T-helper 2 cell treated with Interferon-gamma antibody and Interleukin-4, amounts not matched to agents 100 ng/mL and 5 ng/mL, for 36 hours (primary cell): ENCODE results near the gene DIPK1B. TPM values are rescaled to one million over a fixed set of nuclear protein-coding genes. Genes with fewer than 3 reads are reported as not detected.

Source experiments
- intact Hi-C: fragments of 100-400 bp; cut with micrococcal nuclease; formaldehyde crosslinking; loops from one replicate; pipeline ENCODE4 v1.15.1; 2023
- total RNA-seq: library from RNA; stranded (reverse); gene quantifications from 2 replicates; pipeline ENCODE4 v1.2.3, GENCODE V29; 2022

DIPK1B gene
- total RNA-seq, 1 donor from 2014 or later, result 1.3 TPM

DNA sequence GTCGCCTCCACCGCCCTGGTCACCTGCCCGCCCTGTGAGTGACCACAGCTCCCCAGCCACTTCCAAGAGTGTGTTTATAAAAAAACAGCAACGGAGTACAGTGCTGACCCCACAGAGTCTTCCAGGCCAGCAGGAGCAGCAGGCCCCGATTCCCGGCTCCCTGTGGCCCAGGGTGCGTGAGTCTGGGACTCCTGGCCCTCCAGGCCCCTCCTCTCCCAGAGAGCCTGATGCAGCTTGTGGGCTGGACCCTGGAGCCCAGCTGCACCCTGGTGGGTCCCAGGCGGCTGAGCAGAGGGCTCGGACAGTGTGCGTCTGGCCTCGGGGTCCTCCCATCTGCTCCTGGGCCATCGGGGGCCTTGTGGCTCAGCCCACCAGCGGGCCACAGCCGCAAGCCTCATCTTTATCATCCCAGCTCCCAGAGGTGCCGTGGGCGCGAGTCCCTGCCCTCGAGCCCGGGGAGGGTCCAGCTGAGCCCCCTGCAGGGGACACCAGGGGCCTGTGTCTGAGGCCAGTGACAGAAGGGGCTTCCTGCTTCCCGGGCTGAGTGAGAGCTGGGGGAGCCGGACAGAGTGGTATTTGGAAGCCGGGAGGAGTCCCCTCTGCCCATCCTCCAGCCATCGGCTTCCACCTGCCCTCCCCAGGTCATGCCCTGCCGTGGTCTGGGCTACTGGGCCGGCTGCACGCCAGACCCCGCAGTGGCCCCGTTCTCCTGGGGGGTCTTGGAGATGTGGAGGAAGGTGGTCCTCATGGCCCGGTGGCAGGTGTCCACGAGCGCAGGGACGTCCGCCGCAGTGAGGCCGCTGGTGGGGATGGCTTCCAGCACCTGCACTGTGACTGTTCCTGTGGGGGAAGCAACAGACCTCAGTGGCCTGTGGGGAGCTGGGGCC, 39.0 kb upstream of the DIPK1B start:
- intact Hi-C loops, result no loop called here

DNA sequence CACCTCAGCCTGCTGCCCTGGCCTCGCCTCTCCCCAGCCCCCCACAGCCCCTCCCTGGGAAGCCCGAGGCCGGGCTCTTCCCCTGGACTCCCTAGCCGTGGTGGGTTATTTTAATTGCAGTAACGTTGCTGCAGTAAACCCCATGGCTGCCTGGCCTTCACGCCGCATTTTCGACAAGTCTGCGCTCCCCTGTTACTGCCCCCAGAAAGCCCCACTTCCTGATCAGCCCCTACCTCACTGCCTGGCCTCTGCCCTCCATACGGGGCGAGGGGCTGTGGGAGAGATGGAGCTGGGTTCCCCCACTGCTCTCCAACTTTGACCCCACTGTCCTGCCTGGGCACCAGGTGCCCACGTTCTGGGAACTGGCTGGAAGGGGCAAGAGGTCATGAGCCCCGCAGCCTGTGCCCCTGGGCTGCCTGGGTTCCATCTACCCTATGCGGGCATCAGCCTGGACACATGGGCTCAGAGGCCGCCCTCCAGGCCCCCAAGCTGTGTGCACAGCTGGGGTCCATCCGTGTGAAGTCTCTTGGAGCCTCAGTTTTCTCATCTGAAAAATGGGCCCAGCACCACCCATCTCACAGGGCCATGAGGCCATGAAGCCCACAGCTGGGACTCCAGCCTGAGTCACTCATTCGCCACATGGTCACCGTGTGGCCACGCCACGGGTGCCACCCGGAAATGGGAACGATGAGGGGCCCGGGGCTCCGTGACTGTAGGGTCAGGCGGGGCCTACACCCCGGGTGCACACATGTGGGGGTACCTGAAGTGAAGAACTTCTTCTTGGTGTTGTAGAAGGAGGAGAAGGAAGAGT, 38.2 kb upstream of the DIPK1B start:
- intact Hi-C loops, result no loop called here

DNA sequence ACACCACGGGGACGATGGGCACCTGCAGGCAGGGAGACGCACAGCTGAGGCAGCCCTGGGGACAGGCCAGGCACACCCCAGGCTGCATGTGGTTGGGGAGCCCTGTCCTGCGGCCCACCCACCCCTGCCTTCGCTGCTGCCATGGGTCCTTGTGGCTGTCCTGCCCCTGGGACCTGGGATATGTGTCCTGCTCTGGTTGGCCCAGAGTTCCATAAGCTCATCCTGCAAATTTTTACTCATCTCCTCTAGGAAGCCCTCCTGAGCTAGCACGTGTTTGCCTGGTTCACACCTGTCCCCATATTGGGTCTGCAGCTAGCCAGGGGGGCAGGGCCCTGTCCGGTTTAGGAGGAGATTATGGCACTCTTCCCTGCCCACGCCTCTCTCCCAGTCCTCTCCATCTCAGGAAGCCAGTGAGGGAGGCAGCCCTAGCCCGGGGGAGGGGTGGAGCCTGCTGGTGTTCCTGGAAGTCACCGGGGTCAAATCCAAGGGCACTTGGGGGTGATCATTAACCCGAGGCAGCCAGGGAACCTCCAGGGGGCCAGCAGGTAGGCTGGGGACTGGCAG, 37.5 kb upstream of the DIPK1B start:
- intact Hi-C loops, result no loop called here

DNA sequence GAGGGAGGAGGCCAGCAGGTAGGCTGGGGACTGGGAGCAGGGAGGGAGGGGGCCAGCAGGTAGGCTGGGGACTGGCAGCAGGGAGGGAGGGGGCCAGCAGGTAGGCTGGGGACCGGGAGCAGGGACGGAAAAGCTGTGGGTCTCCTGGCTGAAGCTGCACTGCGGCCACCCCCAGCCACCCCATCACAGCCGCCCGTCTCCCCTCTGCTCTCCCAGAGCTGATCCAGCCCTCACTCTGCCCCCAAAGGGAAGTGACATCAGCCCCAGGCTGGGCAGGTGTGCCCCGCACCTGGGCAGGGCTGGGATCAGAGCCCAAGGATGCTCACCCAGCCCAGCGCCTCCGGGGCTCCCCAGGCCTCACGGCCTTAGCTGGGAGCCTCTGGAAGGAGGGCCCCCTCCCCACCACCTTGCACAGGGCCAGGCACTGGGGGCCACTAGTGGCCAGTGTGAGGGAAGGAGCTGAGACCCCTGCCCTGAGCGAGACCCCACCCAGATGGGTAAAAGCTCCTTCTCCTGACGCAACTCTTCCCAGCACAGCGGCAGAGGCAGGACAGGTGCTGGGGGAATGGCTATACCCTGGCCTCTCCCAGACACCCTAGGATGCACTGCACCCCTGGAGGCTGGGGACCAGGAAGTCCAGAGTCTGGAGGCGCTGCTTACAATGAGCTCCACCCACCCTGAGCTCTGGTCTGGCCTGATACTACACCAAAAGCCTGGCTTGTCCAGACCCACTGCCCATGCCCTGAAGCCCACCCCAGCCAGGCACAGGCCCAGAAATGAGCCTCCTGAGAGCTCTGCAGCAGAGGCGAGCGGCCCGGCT, 36.7 kb upstream of the DIPK1B start:
- intact Hi-C loops, result no loop called here

DNA sequence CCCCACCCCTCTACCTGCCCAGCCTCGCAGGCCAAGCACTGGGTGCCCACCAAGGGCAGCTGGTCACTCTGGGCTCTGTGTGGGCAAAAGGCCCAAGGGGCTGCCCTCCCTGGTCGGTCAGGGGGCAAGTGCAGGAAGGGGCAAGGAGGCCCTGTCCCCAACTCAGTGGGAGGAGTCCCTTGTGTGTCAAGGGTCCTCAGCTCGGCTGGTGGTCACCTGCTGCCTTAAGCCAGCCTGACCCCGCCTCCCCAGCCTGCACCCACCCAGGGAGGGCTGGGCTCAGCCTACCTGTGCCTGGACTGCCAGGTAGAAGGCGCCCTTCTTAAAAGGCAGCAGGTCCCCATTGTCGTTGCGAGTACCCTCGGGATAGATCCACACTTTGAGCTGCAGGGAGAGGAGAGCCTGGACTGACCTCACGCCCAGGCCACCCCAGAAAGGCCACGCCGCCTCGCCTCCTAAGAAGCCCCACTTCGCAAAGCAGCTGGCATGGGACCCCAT, 36.0 kb upstream of the DIPK1B start:
- intact Hi-C loops, result no loop called here

DNA sequence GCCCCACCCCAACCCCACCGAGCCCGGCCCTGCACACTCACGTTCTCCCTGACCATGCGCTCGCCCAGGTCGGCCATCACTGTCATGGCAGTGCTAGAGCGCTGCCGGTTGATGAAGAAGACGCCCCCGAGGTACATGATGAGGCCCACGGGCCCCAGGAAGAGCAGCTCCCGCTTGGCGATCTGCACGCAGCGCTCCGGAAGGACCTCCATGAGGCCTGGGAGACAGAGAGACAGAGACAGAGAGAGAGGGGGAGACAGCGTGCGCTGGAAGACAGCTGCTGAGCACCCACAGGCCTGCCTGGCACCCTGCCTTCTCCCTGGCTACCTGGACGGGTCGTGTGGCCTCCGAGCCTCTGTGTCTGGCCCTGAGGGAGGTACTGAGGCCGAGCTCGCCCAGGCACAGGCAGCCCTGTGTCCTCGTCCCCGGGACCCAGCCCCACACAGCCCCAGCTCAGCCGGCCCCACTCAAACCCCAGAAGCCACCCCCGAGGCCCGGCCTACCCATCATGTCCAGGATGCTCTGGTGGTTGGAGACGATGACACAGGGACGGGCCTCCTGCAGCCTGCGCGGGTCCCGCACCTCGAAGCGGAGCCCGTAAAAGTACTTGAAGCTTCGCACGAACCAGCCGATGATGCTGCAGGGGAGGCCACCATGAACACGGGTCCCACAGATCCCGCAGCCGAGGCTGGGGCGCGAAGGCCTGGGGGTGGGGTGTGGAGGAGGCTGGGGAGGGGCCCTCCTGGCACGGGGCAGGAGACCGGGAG, 35.3 kb upstream of the DIPK1B start:
- intact Hi-C loops, result no loop called here

DNA sequence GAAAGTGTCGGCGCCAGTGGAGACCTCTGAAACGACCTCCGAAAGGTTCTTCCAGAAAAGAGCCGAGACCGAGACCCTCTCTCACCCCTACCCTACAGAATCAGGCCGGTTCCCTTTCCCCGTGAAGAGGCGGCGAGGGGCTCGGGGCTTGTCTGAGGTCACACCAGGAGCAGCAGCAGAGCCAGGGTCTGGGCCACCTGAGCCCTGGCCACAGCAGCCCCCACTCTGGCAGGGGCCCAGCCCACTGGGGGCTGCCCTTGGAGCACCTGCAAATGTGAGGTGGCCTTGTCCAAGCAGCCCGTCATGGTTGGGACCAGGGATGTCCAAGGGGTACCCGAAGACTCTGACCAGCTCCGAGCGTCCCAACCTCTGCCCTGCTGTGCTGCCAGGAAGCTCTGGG, 34.3 kb upstream of the DIPK1B start:
- intact Hi-C loops, result no loop called here

DNA sequence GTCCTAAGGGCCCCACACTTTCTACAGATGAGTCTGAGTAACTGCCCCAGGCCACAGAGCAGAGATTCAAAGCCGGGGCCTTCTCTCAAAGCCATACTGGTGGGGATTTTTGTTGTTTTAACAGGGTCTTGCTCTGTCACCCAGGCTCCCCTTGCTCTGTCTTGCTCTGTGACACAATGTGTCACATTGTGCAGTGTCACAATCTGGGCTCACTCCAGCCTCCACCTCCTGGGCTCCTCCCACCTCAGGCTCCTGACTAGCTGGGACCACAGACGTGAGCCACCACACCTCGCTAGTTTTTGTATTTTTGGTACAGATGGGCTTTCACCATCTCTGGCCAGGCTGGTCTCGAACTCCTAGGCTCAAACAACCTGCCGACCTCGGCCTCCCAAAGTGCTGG, 33.7 kb upstream of the DIPK1B start:
- intact Hi-C loops, result no loop called here

DNA sequence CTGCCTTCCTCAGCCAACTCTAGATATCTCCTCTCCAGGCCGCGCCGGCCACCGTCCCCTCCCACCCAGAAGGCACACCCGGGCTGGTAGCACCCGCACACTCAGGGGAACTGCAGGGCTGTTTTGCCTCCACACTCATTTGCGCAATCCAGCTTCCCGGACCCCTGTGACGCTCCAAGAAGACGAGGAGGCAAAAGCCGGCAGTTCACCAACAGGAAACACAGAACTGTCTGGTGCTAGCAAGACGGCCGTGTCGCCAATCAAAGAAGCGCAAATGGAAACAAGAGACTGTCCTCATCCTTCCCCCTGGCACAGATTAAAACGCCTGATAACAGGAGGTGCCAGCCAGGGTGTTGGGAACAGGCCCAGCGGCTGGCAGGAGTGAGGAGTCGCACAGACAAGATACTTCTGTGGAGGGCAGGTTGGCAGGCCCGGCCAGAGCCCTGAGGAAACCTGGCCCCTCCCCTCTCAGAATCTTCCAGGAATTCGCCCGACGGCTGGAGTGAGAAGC, 32.9 kb upstream of the DIPK1B start:
- intact Hi-C loops, result no loop called here

DNA sequence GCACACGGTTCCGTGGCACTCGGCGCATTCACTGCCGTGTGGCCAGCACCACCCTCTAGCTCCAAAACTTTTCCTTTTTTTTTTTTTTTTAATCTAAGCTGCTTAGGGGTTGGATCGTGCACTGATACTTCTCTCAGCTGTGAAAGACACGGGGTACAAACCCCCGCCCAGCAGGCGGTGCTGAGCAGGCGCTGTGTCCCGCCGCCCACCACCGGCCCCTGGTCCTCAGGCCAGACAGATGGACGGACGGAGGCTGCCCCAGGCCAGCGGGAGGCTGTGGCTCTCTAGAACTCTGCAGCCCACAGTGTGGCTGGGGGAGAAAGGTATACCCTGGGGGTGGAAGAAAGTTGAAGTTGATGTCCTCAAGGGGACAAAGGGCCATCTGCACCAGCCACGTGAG, 31.3 kb upstream of the DIPK1B start:
- intact Hi-C loops, result no loop called here

DNA sequence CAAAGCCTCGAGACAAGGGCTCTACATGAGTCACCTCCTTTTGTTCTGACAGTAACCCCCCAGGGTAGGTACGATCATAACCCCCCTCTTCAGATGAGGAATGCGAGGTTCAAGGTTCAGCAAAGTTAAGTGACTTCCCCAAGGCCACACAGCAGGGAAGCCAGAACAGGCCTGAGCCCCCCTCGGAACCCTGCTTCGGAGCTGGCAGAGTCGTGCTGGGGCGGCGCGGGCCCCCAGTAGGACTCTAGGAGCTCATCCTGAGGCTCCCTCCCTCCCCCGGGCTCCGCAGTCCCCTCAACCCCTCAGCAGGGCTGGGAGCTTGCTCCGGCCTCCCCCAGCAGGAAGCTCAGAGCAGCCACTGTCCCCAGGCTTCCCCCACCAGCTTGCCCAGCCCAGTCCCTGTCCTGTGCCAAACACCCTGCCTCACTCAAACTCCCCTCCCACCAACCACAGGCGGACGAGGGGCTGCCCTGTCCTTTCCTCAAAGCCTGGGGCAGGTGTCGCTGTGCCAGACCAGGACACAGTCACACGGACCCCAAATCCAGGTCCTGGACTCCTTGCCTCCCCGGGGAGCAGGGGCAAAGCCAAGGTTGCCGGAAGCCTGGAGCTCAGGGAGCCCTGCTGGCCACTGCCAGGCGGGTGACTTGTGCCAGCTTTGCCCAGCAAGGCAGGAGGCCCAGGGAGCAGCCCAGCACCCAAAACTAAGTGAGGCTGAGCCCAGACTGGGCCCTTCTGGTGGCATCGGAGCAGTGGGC, 30.2 kb upstream of the DIPK1B start:
- intact Hi-C loops, result no loop called here

DNA sequence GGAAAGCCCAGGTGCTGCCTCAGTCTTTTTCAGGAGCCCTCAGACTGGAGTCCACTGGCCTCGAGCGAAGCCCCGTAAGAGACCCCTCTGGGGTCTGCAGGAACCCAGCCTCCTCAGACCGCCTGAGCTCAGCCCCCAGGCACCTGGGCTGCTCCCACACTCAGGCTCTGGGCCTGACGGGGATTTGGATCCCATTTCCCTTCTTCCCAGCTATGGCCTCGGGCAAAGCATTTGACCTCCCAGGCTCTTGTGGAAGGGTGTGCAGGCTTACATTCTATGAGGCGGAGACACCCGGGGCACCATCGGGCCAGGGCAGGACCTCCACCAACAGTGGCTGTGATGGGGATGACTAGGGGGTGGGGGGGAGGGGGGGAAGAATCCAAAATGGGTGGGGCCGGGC, 29.7 kb upstream of the DIPK1B start:
- intact Hi-C loops, result no loop called here

DNA sequence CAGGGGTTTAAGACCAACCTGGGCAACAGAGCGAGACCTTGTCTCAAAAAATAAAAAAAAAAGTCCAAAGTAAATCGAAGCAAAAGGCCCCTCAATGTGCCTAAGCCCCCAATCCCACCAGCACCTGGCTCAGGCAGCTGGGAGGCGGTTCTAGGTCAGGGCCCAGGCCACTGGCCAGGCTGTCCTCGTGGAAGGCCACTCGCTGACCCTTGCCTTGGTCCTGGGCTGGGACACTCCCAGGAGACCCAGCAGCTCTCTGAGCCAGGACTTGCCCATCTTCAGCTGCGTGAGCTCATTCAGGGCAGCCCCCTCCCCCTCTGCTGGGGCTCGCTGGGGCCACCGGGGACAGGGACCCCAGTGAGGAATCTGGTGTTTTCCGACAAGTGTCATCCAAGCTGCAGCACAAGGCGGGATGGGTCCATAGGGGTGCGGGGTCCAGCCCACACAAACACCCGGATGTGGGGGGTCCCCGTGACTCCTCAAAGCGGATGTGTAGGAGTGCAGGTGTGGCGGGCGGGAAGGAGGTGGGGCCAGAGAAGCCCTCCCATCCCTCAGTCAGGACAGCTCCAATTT, 29.1 kb upstream of the DIPK1B start:
- intact Hi-C loops, result no loop called here

DNA sequence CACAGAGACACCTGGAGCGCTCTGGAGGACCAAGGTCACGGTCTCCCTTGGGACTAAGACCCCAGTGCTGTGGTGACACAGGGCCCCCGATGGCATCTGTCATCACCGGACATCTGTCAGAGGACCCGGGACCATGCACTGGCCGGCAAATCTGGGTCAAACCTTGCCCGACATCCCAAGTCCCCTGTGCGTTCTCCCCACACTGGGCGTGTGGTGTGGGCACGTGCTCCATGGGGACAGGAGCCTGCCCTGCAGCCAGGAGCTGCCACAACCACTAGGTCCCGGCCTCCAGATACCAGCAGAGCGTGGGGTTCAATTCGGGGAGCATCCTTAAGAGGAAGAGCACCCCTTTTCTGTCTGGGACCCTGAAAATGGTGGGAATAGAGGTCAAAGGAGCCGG, 28.6 kb upstream of the DIPK1B start:
- intact Hi-C loops, result no loop called here

DNA sequence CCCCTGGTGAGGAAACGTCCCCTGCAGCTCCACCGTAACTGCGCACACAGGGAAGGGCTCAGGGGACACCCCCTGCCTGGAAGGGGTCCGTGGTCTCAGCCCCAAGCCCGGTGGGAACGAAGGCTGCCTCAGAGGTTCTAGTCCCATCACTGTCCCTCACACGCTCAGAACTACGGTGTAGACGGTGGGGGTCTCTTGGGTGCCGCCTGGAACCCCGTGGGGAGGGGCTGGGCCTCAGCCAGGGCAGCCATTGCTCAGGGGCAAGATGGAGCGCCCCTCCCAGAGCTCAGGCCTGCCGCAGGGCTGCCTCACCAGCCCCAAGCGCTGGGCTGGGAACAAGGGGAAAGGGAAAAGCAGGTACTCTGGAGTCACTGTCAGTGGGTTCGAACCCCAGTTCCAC, 28.0 kb upstream of the DIPK1B start:
- intact Hi-C loops, result no loop called here

DNA sequence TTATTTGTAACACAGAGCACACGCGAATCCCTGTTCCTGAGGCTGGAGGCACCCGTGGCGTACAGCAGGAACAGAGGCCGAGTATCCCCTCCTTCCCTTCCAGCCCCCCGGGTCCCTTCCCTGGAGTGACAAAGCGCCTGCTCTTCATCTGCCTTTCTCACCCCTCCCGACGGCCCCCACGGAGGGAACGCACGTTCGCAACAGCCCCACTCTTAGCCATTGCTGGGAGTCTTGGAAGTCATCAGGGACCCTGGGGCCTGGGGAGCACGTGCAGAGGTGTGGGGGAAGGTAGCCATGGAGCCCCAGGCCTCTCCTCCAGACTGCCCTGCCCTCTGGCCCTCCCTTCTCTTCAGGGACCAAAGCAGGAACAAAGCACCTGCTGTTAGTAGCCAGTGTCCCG, 27.6 kb upstream of the DIPK1B start:
- intact Hi-C loops, result no loop called here

DNA sequence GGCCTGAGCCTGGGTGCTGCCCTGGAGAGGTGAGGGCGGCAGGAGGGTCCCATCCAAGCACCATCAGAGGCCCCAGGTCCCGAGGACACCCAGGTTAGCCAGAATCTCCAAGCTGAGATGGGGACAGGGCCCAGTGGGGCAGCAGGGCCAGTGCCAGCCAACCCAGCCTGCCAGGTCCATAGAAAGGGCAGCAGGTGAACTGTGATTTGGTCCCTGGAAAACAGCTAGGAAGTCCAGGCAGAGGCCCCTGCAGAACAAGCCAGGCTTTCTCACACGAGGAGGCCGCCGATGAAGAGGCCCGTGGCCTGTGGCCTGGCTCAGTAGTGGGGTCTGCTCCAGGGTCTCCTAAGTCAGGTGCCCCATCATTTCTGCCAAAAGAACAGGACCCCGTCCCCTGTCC, 27.2 kb upstream of the DIPK1B start:
- intact Hi-C loops, result no loop called here

DNA sequence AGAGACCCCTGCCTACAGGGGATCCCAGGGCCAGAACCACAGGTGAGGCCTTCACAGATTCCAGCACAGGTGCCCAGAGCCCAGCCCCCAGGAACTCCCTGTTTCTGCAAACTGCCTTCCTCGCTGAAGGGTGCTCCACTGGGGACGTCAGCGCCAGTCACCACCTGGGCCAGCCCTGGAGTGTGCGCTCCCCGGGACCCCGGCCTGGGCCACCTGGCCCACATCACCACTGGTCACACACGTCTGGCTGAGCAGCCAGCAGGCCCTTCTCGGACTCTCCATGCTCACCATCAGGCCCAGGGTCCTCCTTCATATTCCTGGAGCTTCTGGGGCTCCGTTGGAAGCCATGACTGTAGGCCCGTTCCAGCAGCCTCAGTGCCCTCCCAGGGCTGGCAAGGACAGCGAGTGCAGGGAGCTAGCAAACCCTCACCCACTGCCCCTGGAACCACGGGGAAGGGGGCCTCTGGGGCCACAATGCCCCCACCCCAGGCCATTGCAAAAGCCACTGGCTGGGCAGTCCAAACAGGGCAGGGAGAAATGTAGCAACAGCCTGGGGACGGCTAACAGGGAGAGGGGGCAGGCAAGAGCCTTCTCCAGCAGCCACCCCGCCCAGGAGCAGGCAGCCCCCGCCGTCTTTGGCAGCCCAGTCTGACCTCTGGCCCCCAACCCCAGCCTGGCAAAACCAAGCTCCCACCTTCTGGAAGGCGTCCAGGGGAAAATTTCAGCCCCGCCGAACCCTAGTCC, 26.4 kb upstream of the DIPK1B start:
- intact Hi-C loops, result no loop called here

DNA sequence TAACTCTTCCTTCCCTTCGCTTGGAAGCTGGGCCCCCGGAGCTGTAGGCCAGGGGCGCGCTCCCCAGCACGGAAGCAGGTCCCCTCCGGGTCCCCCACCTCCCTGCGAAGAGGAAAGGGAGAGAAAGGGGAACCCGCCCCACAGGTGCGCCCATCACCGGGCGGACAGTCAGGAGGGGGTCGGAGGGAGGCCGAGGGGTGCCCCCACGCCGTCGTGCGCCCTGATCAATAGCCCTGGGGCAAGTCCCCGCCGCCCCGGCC, 25.9 kb upstream of the DIPK1B start:
- intact Hi-C loops, result no loop called here
